ENCODE results near the gene PITPNM3.

PITPNM3 gene

DNA sequence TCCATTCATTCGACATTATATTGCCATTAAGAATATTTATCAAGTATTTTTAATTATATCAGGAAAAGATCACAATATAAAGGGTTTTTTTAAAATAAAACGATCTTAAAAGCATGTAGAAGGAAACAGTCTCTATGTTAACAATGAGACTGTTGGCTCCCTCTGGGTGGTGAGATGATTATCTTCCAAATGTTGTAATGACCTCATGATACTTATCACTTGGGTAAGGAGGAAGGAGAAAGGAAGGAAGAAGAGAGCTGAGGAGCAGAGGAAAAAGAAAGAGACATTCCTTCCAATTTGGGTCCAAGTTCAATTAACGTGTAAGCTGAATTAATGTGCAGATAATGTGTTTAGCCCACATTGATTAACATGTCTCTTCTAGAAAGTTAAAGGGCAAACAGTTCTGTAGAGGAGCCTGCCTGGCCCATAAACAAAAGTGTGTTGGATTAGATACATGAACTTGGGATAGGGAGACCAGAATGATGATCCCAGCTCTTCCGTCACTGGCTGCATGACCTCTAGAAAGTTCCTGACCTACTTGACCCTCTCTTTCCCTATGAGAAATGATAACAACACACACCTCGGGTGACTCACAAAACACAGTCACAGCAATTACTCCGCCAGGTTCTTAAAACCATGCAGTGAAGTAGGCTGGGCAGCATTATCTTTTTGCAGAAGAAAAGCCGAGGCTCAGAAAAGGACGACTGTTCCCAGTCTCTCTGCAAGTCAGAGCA lies 80.1 kb downstream of the PITPNM3 start (continued):
- TF ChIP-seq, protein P1, sequence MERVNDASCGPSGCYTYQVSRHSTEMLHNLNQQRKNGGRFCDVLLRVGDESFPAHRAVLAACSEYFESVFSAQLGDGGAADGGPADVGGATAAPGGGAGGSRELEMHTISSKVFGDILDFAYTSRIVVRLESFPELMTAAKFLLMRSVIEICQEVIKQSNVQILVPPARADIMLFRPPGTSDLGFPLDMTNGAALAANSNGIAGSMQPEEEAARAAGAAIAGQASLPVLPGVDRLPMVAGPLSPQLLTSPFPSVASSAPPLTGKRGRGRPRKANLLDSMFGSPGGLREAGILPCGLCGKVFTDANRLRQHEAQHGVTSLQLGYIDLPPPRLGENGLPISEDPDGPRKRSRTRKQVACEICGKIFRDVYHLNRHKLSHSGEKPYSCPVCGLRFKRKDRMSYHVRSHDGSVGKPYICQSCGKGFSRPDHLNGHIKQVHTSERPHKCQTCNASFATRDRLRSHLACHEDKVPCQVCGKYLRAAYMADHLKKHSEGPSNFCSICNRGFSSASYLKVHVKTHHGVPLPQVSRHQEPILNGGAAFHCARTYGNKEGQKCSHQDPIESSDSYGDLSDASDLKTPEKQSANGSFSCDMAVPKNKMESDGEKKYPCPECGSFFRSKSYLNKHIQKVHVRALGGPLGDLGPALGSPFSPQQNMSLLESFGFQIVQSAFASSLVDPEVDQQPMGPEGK (CRISPR knock-in tag; IDR thresholded peaks at IDR 0.05; ENCODE audit: borderline replicate concordance), result no peak
- TF ChIP-seq ZC3H10 (CRISPR knock-in tag; IDR thresholded peaks at IDR 0.05), result no peak
- no peak for TF ChIP-seq ARNTL (CRISPR knock-in tag; IDR thresholded peaks at IDR 0.05; ENCODE audit: borderline replicate concordance, low read depth)
- TF ChIP-seq, protein P2, sequence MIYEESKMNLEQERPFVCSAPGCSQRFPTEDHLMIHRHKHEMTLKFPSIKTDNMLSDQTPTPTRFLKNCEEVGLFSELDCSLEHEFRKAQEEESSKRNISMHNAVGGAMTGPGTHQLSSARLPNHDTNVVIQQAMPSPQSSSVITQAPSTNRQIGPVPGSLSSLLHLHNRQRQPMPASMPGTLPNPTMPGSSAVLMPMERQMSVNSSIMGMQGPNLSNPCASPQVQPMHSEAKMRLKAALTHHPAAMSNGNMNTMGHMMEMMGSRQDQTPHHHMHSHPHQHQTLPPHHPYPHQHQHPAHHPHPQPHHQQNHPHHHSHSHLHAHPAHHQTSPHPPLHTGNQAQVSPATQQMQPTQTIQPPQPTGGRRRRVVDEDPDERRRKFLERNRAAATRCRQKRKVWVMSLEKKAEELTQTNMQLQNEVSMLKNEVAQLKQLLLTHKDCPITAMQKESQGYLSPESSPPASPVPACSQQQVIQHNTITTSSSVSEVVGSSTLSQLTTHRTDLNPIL (CRISPR knock-in tag; IDR thresholded peaks at IDR 0.05; ENCODE audit: low read depth), result no peak

GRCh38 chr17:6475411-6475810 lies 80.9 kb downstream of the PITPNM3 start:
- ATAC-seq, result no peak
- TF ChIP-seq ZC3H10 (CRISPR knock-in tag; IDR thresholded peaks at IDR 0.05) (no peak), POU6F1 (CRISPR knock-in tag; IDR thresholded peaks at IDR 0.05; ENCODE audit: borderline replicate concordance, low read depth) (no peak)
- TF ChIP-seq, protein P3, sequence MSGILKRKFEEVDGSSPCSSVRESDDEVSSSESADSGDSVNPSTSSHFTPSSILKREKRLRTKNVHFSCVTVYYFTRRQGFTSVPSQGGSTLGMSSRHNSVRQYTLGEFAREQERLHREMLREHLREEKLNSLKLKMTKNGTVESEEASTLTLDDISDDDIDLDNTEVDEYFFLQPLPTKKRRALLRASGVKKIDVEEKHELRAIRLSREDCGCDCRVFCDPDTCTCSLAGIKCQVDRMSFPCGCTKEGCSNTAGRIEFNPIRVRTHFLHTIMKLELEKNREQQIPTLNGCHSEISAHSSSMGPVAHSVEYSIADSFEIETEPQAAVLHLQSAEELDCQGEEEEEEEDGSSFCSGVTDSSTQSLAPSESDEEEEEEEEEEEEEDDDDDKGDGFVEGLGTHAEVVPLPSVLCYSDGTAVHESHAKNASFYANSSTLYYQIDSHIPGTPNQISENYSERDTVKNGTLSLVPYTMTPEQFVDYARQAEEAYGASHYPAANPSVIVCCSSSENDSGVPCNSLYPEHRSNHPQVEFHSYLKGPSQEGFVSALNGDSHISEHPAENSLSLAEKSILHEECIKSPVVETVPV (CRISPR knock-in tag; IDR thresholded peaks at IDR 0.05), result no peak

- no peak for TF ChIP-seq RARB (CRISPR knock-in tag; IDR thresholded peaks at IDR 0.05)
- no peak for ATAC-seq
Observed at GRCh38 chr17:6474906-6475305, 81.4 kb downstream of the PITPNM3 start.

GRCh38 chr17:6474376-6474775 lies 82.0 kb downstream of the PITPNM3 start:
- ATAC-seq, result no peak
- TF ChIP-seq ISL1 (CRISPR knock-in tag; IDR thresholded peaks at IDR 0.05) (no peak), POU6F1 (CRISPR knock-in tag; IDR thresholded peaks at IDR 0.05; ENCODE audit: borderline replicate concordance, low read depth) (no peak), SNAI2 (CRISPR knock-in tag; IDR thresholded peaks at IDR 0.05) (no peak)

DNA sequence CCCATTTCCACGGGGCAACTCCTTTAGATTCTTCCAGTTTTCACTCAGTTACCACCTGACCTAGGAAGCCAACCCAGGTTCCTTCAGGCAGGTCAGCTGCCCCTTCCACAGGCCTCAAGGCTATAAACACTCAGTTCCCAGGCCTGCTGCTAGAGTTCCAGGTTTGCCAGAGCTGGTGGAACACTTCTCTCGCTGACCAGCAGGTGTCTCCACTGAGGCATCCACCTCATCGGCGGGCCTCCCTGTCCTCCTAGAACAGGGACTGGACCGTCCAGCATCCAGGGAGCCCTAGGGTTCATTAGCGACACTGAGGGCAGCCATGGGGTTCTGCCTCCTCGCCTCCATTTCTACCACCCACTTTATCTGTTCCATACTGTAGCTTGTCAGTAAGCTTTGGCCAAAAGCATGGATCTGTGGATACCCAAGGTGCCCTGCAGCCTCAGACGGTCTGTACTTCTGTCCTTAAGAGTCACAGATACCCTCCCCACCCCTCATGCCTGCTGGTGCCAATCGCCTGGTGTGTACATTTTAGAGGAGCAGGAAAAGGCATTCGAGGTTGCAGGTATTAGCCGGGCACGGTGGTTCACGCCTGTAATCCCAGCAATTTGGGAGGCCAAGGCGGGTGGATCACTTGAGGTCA lies 83.1 kb downstream of the PITPNM3 start:
- peak; percentile 91 for ATAC-seq
- TF ChIP-seq ZNF70 (CRISPR knock-in tag; IDR thresholded peaks at IDR 0.05) (no peak), SNAI2 (CRISPR knock-in tag; IDR thresholded peaks at IDR 0.05) (no peak), POU6F1 (CRISPR knock-in tag; IDR thresholded peaks at IDR 0.05; ENCODE audit: borderline replicate concordance, low read depth) (no peak), ZFP30 (CRISPR knock-in tag; IDR thresholded peaks at IDR 0.05) (no peak), ZNF8 (CRISPR knock-in tag; IDR thresholded peaks at IDR 0.05) (no peak), ZFP3 (CRISPR knock-in tag; IDR thresholded peaks at IDR 0.05) (no peak), PPARA (CRISPR knock-in tag; IDR thresholded peaks at IDR 0.05; ENCODE audit: borderline replicate concordance) (no peak)
- TF ChIP-seq, protein P2 (CRISPR knock-in tag; IDR thresholded peaks at IDR 0.05; ENCODE audit: low read depth), result no peak
- TF ChIP-seq, protein P1 (CRISPR knock-in tag; IDR thresholded peaks at IDR 0.05; ENCODE audit: borderline replicate concordance), result no peak
- TF ChIP-seq, protein P4, sequence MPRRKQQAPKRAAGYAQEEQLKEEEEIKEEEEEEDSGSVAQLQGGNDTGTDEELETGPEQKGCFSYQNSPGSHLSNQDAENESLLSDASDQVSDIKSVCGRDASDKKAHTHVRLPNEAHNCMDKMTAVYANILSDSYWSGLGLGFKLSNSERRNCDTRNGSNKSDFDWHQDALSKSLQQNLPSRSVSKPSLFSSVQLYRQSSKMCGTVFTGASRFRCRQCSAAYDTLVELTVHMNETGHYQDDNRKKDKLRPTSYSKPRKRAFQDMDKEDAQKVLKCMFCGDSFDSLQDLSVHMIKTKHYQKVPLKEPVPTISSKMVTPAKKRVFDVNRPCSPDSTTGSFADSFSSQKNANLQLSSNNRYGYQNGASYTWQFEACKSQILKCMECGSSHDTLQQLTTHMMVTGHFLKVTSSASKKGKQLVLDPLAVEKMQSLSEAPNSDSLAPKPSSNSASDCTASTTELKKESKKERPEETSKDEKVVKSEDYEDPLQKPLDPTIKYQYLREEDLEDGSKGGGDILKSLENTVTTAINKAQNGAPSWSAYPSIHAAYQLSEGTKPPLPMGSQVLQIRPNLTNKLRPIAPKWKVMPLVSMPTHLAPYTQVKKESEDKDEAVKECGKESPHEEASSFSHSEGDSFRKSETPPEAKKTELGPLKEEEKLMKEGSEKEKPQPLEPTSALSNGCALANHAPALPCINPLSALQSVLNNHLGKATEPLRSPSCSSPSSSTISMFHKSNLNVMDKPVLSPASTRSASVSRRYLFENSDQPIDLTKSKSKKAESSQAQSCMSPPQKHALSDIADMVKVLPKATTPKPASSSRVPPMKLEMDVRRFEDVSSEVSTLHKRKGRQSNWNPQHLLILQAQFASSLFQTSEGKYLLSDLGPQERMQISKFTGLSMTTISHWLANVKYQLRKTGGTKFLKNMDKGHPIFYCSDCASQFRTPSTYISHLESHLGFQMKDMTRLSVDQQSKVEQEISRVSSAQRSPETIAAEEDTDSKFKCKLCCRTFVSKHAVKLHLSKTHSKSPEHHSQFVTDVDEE (CRISPR knock-in tag; IDR thresholded peaks at IDR 0.05), result no peak

Data from SK-N-SH treated with all-trans-retinoic acid at 6 μM for 48 hours (cell line).